ENCODE results near the gene EDRF1. TPM values are rescaled to one million over a fixed set of nuclear protein-coding genes. Genes with fewer than 3 reads are reported as not detected.

Gene EDRF1
- total and polyA plus RNA-seq, 10 of the 15 experiments (the other 5 are each of a cell fraction or from before 2014, with no cell fraction given): 16.8 to 99.7 (median 42.9) TPM

DNA sequence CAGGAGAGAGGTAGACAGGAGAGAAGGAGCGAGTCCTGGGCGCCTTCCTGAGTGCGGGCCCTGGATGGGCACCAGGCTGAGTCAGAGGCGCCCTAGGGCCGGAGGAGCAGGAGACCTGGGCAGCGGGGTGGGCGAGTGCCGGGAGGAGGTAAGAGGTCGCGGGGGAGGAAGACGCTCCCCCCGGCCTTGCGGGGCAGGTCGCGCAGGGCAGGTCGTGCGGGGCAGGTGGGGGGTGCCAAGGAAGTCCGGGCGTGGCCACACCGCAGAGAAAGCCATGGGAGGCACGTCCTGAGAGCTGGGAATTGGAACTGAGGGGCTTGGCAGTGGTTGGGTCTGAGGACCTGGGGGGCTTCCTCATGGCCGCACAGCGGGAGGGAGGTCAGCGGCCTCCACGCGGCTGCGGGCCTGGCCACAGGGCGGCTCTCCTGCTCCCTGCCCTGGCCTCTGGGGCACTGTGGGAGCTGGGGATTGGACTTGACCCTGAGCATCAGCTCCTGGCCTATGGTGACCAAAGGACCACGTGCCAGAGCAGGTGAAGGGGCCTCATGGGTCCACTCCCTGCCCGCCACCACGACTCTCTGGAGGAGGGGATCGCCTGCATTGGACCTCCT lies 55.2 kb downstream of the EDRF1 start (continued):
- TF ChIP-seq NR2C2 (IDR thresholded peaks at IDR 0.05; ENCODE audit: borderline replicate concordance, control insufficient read depth, insufficient read length, low read depth) (no peak), PML (IDR thresholded peaks at IDR 0.05; ENCODE audit: low read length) (no peak), NR2F1 (conservative IDR thresholded peaks at IDR 0.05) (no peak), CHD2 (IDR thresholded peaks at IDR 0.05; ENCODE audit: borderline replicate concordance, low read depth, low read length) (no peak), ZBTB4 (CRISPR knock-in tag; IDR thresholded peaks at IDR 0.05) (no peak), MEF2A (IDR thresholded peaks at IDR 0.05; ENCODE audit: insufficient read depth, low read depth, low read length) (no peak)

DNA sequence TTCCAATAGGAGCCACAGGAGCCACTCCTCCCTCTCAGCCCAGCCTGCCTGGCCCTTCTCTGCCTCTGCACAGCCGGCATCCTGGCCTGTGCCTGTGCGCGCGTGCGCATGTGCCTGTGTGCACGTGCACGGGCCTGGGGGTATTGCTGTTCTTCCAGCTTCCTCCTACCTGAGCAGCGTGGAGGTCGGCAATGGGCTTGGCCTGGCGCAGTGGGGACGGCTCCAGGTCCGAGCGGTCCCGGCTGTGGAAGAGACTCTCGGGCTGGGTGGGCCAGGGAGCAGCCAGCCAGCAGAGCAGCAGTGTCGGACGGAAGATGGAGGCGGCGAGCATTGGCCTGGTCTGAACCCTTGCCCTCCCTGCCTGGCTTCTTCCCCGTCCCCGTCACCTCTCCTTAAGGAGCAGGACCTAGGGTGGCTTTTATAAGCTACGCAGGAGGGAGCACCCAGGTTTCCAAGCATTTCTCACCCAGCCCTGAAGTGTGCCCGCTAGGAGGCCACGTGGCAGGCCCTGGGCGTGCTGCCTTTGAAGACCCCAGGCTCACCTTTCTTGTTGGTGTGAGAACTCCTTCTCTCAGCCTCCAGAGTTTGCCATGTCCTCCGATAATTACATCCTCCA lies 56.1 kb downstream of the EDRF1 start, which contains the start of gene MMP21:
TSS of gene MMP21 (minus strand) at position 331 of the 616 bp plus-strand sequence. CDS start at position 331, 0 bp downstream.
- in situ Hi-C loops (cut with MboI): no loop called here
- CTCF ChIA-PET: no interaction called here
- 83% methylated on average over 26 of the region's 26 CpGs for WGBS (ENCODE audit: insufficient coverage, insufficient replicate concordance, low lambda C conversion rate, missing lambda C conversion rate)
- TF ChIP-seq HCFC1 (IDR thresholded peaks at IDR 0.05; ENCODE audit: low read length) (no peak), E2F8 (IDR thresholded peaks at IDR 0.05; ENCODE audit: low read depth, partially characterized antibody) (no peak), KAT2A (conservative IDR thresholded peaks at IDR 0.05; ENCODE audit: control insufficient read depth, low read depth, low read length) (no peak), CREM (IDR thresholded peaks at IDR 0.05; ENCODE audit: low read depth) (no peak), ZNF24 (IDR thresholded peaks at IDR 0.05) (no peak), BMI1 (IDR thresholded peaks at IDR 0.05; ENCODE audit: borderline replicate concordance) (no peak)
- TF ChIP-seq, protein P1, sequence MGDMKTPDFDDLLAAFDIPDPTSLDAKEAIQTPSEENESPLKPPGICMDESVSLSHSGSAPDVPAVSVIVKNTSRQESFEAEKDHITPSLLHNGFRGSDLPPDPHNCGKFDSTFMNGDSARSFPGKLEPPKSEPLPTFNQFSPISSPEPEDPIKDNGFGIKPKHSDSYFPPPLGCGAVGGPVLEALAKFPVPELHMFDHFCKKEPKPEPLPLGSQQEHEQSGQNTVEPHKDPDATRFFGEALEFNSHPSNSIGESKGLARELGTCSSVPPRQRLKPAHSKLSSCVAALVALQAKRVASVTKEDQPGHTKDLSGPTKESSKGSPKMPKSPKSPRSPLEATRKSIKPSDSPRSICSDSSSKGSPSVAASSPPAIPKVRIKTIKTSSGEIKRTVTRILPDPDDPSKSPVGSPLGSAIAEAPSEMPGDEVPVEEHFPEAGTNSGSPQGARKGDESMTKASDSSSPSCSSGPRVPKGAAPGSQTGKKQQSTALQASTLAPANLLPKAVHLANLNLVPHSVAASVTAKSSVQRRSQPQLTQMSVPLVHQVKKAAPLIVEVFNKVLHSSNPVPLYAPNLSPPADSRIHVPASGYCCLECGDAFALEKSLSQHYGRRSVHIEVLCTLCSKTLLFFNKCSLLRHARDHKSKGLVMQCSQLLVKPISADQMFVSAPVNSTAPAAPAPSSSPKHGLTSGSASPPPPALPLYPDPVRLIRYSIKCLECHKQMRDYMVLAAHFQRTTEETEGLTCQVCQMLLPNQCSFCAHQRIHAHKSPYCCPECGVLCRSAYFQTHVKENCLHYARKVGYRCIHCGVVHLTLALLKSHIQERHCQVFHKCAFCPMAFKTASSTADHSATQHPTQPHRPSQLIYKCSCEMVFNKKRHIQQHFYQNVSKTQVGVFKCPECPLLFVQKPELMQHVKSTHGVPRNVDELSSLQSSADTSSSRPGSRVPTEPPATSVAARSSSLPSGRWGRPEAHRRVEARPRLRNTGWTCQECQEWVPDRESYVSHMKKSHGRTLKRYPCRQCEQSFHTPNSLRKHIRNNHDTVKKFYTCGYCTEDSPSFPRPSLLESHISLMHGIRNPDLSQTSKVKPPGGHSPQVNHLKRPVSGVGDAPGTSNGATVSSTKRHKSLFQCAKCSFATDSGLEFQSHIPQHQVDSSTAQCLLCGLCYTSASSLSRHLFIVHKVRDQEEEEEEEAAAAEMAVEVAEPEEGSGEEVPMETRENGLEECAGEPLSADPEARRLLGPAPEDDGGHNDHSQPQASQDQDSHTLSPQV (IDR thresholded peaks at IDR 0.05): no peak

More for the DNA sequence above, 56.1 kb downstream of the EDRF1 start, which contains the start of gene MMP21:
- SMC1A ChIA-PET (ENCODE audit: uncharacterized antibody, unreplicated experiment): no interaction called here
- Histone ChIP-seq H2AFZ (ENCODE audit: control insufficient read depth, low read depth, low read length) (no peak within 1 kb of the TSS), H3K9ac (ENCODE audit: control insufficient read depth, insufficient read depth, low read length) (no peak within 1 kb of the TSS), H3K79me2 (ENCODE audit: control insufficient read depth, insufficient read depth, low read length) (no peaks in the 10 kb centered on the region), H3K27me3 (replicated peaks in 1 of 2; ENCODE audit: control insufficient read depth in 2 of 2, insufficient read depth in 2 of 2, low read length in 1 of 2) (no peaks in the 10 kb centered on the region), H3K9me3 (replicated peaks; ENCODE audit: control insufficient read depth, insufficient read depth, low read length) (no peaks in the 10 kb centered on the region), H3K4me3 (no peak within 1 kb of the TSS), H3K4me1 (ENCODE audit: control insufficient read depth, insufficient read depth, low read length) (no peaks in the 10 kb centered on the region), H3K27ac (ENCODE audit: control insufficient read depth, insufficient read depth) (no peak within 1 kb of the TSS), H3K36me3 (ENCODE audit: control insufficient read depth in 2 of 2, insufficient read depth in 2 of 2, low read length in 1 of 2) (no peaks in the 10 kb centered on the region), H4K20me1 (ENCODE audit: control insufficient read depth, insufficient read depth) (no peaks in the 10 kb centered on the region), H3K4me2 (ENCODE audit: control insufficient read depth, insufficient read depth) (no peak within 1 kb of the TSS)
- no TSS peak for BruUV-seq (replicated peaks)
- DNase-seq (ENCODE audit: low read depth, low spot score) (no peak), FAIRE-seq (no peak), ATAC-seq (no peak)
- intact Hi-C loops (cut with micrococcal nuclease; ENCODE audit: unreplicated experiment): no loop called here
- RAD21 ChIA-PET (ENCODE audit: unreplicated experiment): no interaction called here
- POLR2A ChIA-PET: no interaction called here

All from GM12878 (cell line).